Measurements from ENCODE around the gene CREB3L1.

GRCh38 chr11:46296059-46296527 is 18.6 kb downstream of the CREB3L1 start:
- TF ChIP-seq CTCF (IDR thresholded peaks at IDR 0.05) (no peak), ZFX (IDR thresholded peaks at IDR 0.05; ENCODE audit: borderline replicate concordance) (no peak)

Measured in 22Rv1 (cell line).